Stimulated activated CD4-positive, alpha-beta T cell treated with anti-CD3 and anti-CD28 coated beads, Interleukin-2, amount 100 ng/mL, for 48 hours (primary cell): ENCODE measurements around the gene MED13L.
"Not testable (repeated sequence)": the region's sequence is repeated elsewhere in the genome, so short reads cannot be mapped to it uniquely, and the experiment has no call there.

ENCODE experiments used
- DNase-seq, 2 donors: peaks; one replicate each; pipeline ENCODE4 v3.0.0-alpha.2; 2020

MED13L gene

GRCh38 chr12:116303066-116303465 lies 25.6 kb upstream of the MED13L start:
- no peak for DNase-seq

- DNase-seq = no peak
These were observed 24.9 kb upstream of the MED13L start for GRCh38 chr12:116302166-116303058.

GRCh38 chr12:116301621-116302020 lies 24.1 kb upstream of the MED13L start:
- no peak for DNase-seq

GRCh38 chr12:116299665-116300328 lies 22.3 kb upstream of the MED13L start:
- DNase-seq = no peak

GRCh38 chr12:116299064-116299463 lies 21.6 kb upstream of the MED13L start:
- DNase-seq = no peak

- DNase-seq = no peak
These were observed 21.1 kb upstream of the MED13L start for GRCh38 chr12:116298578-116298977.

GRCh38 chr12:116297224-116297834 lies 19.8 kb upstream of the MED13L start:
- DNase-seq = no peak

GRCh38 chr12:116295327-116296263 lies 18.1 kb upstream of the MED13L start:
- no peak for DNase-seq

GRCh38 chr12:116294454-116295165 lies 17.1 kb upstream of the MED13L start:
- no peak for DNase-seq

- no peak for DNase-seq
These were observed 16.4 kb upstream of the MED13L start for GRCh38 chr12:116293687-116294453.

- no peak for DNase-seq
These were observed 13.7 kb upstream of the MED13L start for GRCh38 chr12:116291218-116291617.

- no peak for DNase-seq
These were observed 11.2 kb upstream of the MED13L start for GRCh38 chr12:116288735-116289134.

GRCh38 chr12:116287842-116288301 lies 10.4 kb upstream of the MED13L start:
- DNase-seq = no peak

GRCh38 chr12:116284396-116284795 lies 6.9 kb upstream of the MED13L start:
- DNase-seq = no peak

GRCh38 chr12:116283881-116284280 lies 6.4 kb upstream of the MED13L start:
- not testable (repeated sequence) for DNase-seq

GRCh38 chr12:116282371-116283286 lies 5.1 kb upstream of the MED13L start:
- DNase-seq = no peak

- no peak for DNase-seq
These were observed 3.2 kb upstream of the MED13L start for GRCh38 chr12:116280595-116281290.

- DNase-seq = no peak
These were observed 1.2 kb upstream of the MED13L start for GRCh38 chr12:116278667-116279066.

GRCh38 chr12:116278279-116278626 lies 760 bp upstream of the MED13L start:
- DNase-seq = no peak
